GM12872 (cell line): Measurements from ENCODE around the gene RPS29.

Experiments
- CTCF ChIP-seq: IDR thresholded peaks from 3 replicates; pipeline ENCODE4 v1.5.1; 2011; ENCODE audit warnings: low read depth, mild to moderate bottlenecking, low read length, moderate library complexity; ENCODE audit not compliant: insufficient read depth

The RPS29 gene

GRCh38 chr14:49551569-49551968 lies 34.6 kb downstream of the RPS29 start:
- TF ChIP-seq CTCF, result no peak

- TF ChIP-seq CTCF, result no peak
Measured at GRCh38 chr14:49550286-49551184, 35.6 kb downstream of the RPS29 start.

- no peak for TF ChIP-seq CTCF
Measured at GRCh38 chr14:49549881-49550280, 36.3 kb downstream of the RPS29 start.

GRCh38 chr14:49549446-49549845 lies 36.7 kb downstream of the RPS29 start:
- TF ChIP-seq CTCF, result no peak

GRCh38 chr14:49546766-49547165 lies 39.4 kb downstream of the RPS29 start:
- TF ChIP-seq CTCF, result no peak

- TF ChIP-seq CTCF, result no peak
Measured at GRCh38 chr14:49545716-49546115, 40.5 kb downstream of the RPS29 start.

GRCh38 chr14:49545071-49545470 lies 41.1 kb downstream of the RPS29 start:
- no peak for TF ChIP-seq CTCF

GRCh38 chr14:49541049-49541448 lies 45.1 kb downstream of the RPS29 start:
- no peak for TF ChIP-seq CTCF
